GM12875 (cell line): Measurements from ENCODE around the gene LIFR.

Experiments used
- H3K4me3 ChIP-seq: one replicate; pipeline ENCODE4 v1.5.1; 2011; ENCODE audit warnings: low read depth, low read length, control low read depth
- TF ChIP-seq, protein P1 (sequence below): IDR thresholded peaks from 2 replicates; pipeline ENCODE4 v1.5.1; 2011; ENCODE audit warnings: low read depth, mild to moderate bottlenecking, control low read depth, inconsistent platforms, low read length, moderate library complexity, borderline replicate concordance; ENCODE audit not compliant: insufficient read depth

Gene LIFR

DNA sequence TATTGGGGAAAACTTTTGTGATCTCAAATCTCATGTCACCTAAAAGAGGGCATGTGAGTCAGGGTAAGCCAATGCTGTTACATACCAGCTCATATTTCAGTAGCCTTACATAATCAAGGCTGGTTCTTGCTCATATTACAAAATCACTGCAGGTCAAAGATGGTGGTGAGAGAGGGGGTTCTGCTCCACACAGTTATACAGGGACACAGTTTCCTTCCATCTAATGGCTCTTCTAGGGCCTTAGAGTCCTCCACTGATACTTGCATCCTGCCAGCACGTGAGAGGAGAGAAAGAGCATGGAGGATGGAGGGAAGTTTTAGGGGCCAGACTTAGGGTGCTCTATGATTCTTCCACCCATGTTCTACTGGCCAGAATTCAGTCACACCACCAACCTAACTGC lies 130.0 kb downstream of the LIFR start:
- no peak overlapping the region for H3K4me3 ChIP-seq
- TF ChIP-seq, protein P1, sequence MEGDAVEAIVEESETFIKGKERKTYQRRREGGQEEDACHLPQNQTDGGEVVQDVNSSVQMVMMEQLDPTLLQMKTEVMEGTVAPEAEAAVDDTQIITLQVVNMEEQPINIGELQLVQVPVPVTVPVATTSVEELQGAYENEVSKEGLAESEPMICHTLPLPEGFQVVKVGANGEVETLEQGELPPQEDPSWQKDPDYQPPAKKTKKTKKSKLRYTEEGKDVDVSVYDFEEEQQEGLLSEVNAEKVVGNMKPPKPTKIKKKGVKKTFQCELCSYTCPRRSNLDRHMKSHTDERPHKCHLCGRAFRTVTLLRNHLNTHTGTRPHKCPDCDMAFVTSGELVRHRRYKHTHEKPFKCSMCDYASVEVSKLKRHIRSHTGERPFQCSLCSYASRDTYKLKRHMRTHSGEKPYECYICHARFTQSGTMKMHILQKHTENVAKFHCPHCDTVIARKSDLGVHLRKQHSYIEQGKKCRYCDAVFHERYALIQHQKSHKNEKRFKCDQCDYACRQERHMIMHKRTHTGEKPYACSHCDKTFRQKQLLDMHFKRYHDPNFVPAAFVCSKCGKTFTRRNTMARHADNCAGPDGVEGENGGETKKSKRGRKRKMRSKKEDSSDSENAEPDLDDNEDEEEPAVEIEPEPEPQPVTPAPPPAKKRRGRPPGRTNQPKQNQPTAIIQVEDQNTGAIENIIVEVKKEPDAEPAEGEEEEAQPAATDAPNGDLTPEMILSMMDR: no peak
